HG03159 (cell line): ENCODE data around the gene PRR23A.
"Not testable (repeated sequence)": the region's sequence is repeated elsewhere in the genome, so short reads cannot be mapped to it uniquely, and the experiment has no call there.

Source experiments
- ATAC-seq: cut with Tn5 transposase; IDR thresholded peaks from one replicate; pipeline ENCODE4 v1.9.1; 2021; ENCODE audit warnings: mild to moderate bottlenecking, moderate library complexity; ENCODE audit not compliant: unreplicated experiment

The PRR23A gene

DNA sequence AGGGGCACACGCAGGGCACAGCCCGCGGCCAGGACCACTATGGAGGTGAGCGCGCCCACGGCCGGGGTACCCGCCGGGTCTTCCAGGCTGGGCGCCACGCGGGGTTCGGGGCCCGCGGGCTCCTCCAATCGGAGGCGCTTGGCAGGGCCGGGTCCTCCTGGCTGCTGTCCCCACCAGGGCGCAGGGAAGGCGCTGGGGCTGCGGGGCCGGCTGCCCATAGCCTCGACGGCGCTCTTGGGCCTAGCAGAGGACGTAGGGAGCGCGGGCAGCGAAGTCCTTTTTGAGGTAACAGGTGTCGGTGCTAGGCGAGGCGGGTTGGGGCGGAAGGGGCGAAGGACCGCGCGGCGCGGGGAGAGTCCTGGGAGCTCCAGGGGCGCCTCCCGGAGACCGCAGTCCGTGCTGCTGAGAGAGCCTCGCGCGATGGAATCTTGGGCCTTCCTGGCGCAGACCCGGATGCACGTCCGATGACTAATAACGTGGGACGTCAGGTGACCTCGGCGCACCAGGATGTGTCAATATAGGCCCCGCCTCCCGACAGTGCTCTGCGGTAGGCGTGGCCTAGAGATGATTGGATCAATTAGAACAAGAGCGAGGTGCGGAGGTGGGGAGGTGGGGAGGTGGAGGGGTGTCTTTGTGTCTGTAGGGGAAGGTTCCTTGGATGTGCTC lies at the start of gene PRR23A:
Gene PRR23A (minus strand): TSS at position 218 of the 666 bp plus-strand sequence. CDS start 0 bp downstream, at position 218.
- no peak for ATAC-seq

DNA sequence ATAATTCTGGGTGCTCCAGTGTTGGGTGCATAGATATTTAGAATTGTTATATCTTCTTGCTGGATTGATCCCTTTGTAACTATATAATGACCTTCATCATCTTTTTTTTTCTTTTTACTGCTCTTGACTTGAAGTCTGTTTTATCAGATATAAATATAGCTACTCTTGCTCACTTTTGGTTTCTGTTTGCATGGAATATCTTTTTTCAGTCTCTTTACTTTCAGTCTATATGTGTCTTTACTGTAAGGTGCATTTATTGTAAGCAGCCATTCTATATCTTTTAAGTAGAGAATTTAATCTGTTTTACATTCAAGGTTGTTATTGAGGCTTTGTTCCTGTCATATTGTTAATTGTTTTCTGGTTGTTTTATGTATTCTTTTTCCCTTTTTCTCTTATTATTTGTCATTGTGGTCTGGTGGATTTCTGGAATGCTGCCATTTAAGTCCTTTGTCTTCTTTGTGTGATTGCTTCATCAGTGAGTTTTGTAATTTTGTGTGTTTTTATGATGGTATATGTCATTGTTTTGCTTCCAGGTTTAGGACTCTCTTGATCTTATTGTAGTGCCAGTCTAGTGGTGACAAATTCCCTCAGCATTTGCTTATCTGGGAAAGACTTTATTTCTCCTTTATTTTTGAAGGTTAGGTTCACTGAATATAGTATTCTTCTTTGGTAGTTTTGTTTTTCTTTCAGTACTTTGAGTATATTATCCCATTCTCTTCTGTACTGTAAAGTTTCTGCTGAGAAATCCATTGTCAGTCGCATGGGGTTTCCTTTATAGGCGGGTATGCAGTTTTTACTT lies 46.9 kb upstream of the PRR23A start:
- no peak for ATAC-seq

DNA sequence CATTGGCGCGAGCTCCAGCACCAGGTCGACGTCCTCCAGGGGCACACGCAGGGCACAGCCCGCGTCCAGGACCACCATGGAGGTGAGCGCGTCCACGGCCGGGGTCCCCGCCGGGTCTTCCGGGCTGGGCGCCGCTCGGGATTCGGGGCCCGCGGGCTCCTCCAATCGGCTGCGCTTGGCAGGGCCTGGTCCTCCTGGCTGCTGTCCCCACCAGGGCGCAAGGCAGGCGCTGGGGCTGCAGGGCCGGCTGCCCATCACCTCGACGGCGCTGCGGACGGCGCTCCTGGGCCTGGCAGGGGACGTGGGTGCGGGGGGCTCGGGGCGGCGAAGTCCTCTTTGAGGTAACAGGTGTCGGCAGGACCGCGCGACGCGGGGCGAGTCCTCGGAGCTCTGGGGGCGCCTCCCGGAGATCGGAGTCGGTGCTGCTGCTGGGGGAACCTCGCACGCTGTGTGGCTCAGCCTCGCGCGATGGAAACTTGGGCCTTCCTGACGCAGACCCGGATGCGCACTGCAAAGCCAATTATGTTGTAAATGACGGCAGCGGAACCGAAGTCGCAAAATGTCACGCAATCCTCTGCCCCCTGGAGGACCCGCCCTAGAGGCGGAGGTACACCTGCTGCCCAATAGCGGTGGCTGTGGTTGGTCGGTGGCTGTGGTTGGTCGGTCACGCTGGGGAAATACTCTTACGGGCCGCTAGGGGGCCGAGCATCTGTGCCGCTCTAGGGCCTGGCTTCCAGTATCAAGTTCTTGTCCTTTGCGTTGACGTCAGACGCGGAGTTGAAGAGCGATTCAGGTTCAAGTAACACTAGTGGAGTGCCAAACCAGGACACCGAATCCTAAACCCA lies 38.5 kb upstream of the PRR23A start, which contains the start of gene PRR23C:
Gene PRR23C (minus strand): TSS at position 527 of the 845 bp plus-strand sequence. CDS start 272 bp downstream, at position 255.
- no peak for ATAC-seq

DNA sequence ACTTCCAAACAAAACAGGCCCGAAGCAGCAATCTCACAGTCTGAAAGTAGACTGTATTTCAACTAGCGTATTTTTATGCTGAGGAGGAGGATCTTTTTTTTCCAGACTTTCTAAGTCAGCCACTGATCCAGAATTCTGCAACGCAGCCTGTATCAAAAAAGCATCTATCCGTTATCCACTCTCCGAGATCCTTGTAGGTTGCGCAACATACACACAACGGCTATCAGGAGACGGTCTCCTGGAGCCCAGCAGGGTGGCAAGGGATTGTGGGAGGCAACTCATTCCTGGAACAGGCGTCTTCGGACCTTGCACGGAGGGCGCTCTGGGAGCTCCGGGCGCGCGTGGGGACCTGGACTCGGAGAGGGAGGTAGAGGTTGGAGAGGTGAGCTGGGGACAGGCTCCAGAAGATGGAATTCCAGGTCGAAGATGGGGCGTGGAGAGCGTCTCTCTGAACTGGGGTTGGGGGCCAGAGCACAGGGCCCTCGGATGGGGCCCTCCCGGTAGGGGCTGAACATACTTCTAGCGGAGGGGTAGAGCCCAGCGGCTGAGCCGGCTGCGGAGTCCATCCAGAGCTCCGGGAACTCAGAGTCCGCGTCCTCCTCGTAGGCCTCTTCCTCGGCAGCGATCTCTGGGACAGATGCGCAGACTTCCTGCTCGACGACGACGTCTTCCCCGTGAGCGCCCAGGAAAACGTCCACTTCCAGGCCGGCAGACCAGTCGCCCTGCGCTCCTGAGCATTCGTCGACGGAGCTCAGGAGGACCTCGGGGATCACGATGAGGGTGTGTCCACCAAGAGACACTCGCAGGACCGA lies 37.7 kb upstream of the PRR23A start:
- ATAC-seq: no peak

DNA sequence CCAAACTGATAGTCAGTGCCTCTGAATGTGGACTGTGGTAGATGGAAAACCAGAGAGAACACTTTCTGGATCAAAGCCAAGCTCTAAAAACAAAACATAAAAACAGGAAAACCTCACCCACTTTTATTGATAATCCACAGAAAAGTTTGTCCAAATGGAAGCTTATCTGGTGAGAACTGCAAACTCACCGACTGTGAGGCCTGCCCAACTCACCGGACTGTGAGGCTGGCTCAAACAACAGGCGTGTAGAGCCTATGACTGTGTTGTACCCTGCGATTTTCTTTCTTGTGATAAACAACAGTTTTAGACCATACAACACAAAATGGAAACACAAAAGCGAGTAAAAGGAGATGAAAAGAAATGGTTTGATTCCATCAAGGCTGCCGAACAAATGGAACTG lies 31.4 kb upstream of the PRR23A start:
- no peak for ATAC-seq

DNA sequence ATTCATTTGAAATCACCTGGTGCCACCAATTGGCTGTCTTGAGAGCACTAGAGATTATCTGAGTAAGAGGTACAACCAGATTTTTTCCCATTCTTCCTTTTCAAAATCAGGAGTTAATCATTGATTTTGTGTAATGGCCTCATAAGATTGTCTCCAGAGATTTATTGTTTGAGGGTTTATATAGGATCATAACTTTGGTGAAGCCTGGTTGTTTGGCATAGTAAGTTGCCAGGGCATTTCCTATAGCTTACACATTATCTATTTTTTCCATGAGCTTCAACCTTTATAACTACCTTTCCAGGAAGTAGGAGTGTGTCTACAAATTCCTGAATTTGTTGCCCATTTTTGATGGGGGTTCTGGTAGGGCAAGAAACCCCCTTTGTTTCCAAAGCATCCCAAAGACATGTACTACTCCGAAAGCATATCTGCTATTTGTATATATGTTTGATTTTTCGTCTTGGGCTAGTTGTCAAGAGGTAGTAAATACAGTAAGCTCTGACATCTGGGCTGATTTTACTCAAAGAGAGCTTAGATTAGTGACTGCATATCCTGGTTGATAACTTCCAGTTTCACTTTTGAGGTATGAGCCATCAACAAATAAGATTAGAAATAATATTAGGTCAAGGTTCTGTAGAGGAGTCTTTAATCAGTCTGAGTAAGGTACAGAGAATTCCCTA lies 26.4 kb upstream of the PRR23A start:
- no peak for ATAC-seq

DNA sequence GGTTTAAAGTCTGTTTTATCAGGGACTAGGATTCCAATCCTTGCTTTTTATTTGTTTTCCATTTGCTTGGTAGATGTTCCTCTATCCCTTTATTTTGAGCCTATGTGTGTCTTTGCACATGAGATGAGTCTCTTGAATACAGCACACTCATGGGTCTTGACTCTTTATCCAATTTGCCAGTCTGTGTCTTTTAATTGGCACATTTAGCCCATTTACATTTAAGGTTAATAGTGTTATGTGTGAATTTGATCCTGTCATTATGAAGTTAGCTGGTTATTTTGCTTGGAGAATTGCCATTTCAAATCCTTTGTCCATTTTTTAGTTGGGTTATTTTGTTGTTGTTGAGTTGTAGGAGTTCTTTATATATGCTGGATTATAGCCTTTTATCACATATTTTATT lies 24.5 kb upstream of the PRR23A start:
- not testable (repeated sequence) for ATAC-seq

DNA sequence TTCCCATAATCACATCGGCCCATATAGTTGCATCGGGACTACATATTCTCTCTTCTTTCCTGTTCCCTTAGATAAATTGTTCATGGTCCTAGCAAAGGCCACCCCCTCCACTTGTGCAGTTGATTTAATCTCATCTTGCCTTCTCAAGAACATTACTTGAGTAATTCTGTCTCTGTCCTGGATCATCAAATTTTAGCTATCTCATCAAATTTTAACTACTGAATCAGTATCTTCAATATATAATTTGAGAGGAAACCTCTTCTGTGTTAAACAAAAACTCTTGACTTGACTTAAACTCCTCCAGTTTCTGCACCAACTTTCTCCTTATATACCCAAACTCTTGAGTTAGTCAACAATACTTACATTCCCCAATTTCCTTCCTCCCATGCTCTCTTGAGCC lies 18.9 kb upstream of the PRR23A start:
- no peak for ATAC-seq

DNA sequence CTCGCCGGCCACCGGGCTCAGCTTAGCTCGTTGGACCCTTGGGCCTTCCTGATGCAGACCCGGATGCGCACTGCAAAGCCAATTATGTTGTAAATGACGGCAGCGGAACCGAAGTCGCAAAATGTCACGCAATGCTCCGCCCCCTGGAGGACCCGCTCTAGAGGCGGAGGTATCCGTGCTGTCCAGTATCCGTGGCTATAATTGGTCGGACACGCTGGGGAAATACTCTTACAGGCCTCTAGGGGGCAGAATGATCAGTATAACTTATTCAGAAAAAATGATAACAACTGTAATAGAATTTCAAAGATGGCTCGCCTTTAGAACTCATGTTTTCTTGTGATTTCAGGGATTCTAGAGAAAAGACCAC lies 14.8 kb upstream of the PRR23A start, which contains the start of gene PRR23B:
Gene PRR23B (minus strand): TSS at position 59 of the 367 bp plus-strand sequence. CDS start 265 bp downstream, outside the sequence.
- no peak for ATAC-seq

DNA sequence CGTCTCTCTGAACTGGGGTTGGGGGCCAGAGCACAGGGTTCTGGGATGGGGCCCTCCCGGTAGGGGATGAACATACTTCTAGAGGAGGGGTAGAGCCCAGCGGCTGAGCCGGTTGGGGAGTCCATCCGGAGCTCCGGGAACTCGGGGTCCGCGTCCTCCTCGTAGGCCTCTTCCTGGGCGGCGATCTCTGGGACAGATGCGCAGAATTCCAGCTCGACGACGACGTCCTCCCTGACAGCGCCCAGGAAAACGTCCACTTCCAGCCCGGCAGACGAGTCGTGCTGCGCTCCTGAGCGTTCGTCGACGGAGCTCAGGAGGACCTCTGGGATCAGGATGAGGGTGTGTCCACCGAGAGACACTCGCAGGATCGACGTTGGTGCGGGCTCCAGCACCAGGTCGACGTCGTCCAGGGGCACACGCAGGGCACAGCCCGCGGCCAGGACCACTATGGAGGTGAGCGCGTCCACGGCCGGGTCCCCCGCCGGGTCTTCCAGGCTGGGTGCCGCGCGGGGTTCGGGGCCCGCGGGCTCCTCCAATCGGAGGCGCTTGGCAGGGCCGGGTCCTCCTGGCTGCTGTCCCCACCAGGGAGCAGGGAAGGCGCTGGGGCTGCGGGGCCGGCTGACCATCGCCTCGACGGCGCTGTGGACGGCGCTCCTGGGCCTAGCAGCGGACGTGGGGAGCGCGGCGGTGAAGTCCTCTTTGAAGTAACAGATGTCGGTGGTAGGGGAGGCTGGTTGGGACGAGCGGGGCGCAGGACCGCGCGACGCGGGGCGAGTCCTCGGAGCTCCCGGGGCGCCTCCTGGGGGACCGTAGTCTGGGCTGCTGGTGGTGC lies 14.2 kb upstream of the PRR23A start:
- no peak for ATAC-seq

DNA sequence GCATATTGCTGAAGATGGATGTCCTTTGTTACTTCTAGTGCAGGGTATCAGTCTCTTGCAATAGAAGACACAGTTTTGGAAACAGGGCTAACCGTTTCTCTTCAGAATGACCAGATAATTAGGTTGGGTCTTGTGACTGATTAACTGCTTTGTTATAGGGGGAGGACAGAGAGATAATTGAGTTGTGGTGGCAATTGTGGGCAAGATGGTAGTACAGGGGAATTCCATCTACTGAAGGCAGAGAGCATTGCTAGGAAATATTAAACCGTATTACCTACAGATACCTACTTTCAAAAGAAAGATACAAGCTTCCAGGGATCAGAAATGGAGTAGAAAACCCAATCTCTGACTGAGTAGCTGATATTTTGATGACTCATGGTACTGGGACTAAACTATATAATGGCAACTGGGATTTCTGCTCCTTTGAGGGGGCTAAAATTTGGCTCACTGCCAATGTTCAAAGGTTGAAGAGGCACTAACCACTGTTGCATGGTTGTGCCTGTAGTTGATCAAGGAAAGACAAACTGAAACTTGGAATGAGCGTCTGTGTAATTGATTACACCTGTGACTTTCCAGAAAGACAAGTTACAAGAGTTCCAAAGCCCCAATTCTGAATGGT lies 10.5 kb upstream of the PRR23A start:
- no peak for ATAC-seq

DNA sequence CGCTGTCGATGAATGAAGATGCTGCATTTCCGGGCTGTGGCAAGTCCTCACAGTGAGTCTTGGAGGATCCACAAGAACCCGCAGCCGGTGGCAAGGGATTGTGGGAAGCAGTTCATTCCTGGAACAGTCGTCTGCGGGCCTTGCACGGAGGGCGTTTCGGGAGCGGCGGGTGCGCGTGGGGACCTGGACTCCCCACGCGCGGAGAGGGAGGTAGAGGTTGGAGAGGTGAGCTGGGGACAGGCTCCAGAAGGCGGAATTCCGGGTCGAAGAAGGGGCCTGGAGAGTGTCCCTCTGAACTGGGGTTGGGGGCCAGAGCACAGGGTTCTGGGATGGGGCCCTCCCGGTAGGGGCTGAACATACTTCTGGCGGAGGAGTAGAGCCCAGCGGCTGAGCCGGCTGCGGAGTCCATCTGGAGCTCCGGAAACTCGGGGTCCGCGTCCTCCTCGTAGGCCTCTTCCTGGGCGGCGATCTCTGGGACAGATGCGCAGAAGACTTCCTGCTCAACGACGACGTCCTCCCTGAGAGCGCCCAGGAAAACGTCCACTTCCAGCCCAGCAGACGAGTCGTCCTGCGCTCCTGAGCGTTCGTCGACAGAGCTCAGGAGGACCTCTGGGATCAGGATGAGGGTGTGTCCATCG lies 593 bp downstream of the PRR23A start:
- ATAC-seq: no peak

DNA sequence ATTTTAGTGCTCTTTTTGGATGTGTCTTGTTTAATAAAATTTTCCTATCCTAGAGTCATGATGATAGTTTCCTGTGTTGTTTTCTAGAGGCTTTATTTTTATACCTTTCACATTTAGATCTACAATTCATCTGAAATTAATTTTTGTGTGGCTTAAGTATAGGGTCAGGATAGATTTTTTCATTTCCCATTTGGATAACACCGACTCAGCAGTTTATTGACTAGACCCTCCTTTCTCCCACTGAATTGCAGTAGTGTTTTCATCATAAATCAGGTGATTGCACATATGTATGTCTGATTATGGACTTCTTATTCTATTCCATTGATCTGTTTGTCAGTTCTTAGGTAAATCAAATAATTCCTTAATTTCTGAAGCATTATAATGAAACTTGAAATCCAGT lies 10.4 kb downstream of the PRR23A start:
- no peak for ATAC-seq

DNA sequence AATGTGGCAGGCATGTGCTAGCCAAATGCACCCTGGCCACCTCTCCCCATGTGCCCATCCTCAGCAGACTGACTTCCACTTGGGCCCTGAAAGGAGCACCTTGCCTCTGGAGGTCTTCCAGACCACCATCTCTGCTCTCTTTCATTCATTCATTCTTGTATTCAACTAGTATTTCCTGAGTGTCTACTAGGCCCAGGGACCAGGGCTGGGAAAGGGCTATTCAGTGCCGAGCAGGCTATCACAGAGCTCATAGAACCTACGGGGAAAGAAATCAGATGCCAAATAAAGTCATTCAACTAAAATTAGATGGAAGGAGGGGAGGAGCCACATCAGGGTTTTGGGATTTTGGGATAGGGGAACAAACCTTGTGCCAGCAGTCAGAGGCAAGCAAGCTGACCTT lies 18.9 kb downstream of the PRR23A start:
- no peak for ATAC-seq

DNA sequence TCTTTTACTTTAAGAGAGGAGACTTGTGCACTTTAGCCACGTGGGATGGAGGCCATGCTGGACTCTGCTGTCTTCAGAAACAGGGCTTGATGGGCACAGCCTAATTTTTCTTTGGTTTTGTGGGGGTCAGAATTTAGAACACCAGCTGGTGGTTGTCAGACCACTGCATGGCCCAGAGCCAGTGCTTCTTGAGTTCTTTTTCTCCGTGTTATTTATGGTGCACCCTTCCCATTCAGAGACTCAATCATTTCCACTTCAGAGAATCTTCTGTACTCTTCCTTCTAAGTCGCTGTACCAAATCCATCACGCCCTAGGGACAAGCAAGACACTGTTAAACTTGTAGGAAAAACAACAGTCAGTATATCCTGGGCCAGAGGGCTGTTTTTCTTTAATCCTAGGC lies 20.1 kb downstream of the PRR23A start:
- no peak for ATAC-seq

DNA sequence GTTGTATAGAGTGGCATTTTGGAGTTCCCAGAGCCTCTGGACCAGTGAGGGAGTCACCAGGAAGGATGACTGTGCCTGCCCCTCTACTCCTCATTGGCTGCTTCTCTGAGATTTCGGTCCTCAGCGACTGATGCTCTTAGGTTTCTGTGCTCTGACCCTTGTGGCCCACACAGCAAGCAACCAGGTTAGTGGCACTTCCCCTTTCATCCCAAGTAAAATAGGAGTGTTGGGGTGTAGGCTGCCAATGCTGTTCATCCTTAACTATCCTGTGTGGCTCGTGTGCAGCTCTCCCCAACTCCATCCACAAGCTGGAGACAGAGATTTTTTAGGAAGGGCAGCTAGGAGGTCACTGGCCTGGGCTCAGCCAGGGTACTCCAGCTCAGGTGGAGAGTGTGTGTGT lies 21.3 kb downstream of the PRR23A start:
- ATAC-seq: no peak

DNA sequence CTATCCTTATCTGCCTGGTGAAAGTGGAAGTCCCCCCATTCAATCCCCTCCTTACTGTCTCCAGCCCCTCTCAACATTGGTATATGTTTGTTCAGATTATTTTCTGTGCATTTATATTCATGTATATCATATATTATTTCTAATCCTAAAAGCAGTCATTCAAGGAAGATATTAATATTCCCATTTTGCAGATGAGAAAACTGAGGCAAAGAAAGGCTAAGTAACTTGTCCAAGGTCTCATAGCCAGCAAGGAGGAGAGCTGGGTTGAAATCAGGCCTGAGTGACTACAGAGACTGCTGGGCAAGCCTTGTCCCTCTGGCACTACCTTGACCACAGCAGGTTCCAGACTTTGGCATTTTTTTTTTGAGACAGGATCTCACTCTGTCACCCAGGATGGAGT lies 30.0 kb downstream of the PRR23A start:
- no peak for ATAC-seq

DNA sequence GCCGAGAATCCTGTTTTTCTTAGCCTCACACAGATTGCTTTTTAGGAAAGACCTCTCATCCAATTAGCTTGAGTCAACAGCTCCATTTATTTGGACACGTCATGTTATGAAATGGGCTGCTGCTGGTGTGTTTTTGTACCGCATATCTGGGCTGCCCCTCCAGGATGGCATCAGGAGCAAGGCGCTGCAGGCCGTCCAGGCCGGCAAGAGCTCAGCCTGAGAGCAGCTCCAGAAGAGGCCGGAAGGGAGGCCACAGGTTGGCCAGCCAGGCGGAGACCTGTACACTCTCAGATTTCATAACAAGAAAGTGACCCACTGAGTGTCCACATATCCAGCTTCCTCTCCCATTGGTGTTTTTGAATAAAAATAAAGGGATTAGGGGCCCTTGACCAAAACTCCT lies 30.7 kb downstream of the PRR23A start:
- no peak for ATAC-seq
